HepG2 (cell line): Measurements from ENCODE around the gene SLC22A7. TPM values are rescaled to one million over a fixed set of nuclear protein-coding genes. Genes with fewer than 3 reads are reported as not detected.

ENCODE experiments used
- CEBPG ChIP-seq: IDR thresholded peaks from 2 replicates; pipeline ENCODE4 v1.6.1; 2016
- FOXA1 ChIP-seq, 2 experiments: fragments of 450-650 bp in 1 of 2; sonication (generic) in 1 of 2; formaldehyde crosslinking in 1 of 2; IDR thresholded peaks; 2 replicates each; pipeline versions ENCODE4 v1.4.0 to v1.6.1; 2016 to 2020; ENCODE audit warnings: missing genetic modification reagents in 1 of 2
- GABPB1 ChIP-seq: IDR thresholded peaks from 2 replicates; pipeline ENCODE4 v1.6.1; 2016; ENCODE audit warnings: mild to moderate bottlenecking, missing genetic modification reagents, moderate library complexity, missing compliant biosample characterization
- GFI1 ChIP-seq: sonication (generic); formaldehyde crosslinking; IDR thresholded peaks from 2 replicates; pipeline ENCODE4 v1.5.0; 2020; ENCODE audit warnings: missing genetic modification reagents, mild to moderate bottlenecking, borderline replicate concordance
- KAT7 ChIP-seq: IDR thresholded peaks from 2 replicates; pipeline ENCODE4 v1.6.1; 2018; ENCODE audit warnings: borderline replicate concordance, missing compliant biosample characterization
- MXI1 ChIP-seq: IDR thresholded peaks from 3 replicates; pipeline ENCODE4 v1.6.1; 2012; ENCODE audit warnings: low read depth, low read length, inconsistent platforms, borderline replicate concordance
- ONECUT2 ChIP-seq: sonication (generic); formaldehyde crosslinking; IDR thresholded peaks from 2 replicates; pipeline ENCODE4 v1.4.0; 2020; ENCODE audit warnings: missing genetic modification reagents
- RAD51 ChIP-seq: fragments of 450-650 bp; IDR thresholded peaks from 2 replicates; pipeline ENCODE4 v1.6.1; 2016; ENCODE audit warnings: borderline replicate concordance
- SAFB2 ChIP-seq: sonication (generic); formaldehyde crosslinking; IDR thresholded peaks from 2 replicates; pipeline ENCODE4 v1.5.1; 2020; ENCODE audit warnings: missing genetic modification reagents, low read depth, mild to moderate bottlenecking, borderline replicate concordance
- SALL1 ChIP-seq: sonication (generic); formaldehyde crosslinking; IDR thresholded peaks from 2 replicates; pipeline ENCODE4 v1.8.0; 2022; ENCODE audit warnings: mild to moderate bottlenecking, missing genetic modification reagents
- SMAD1 ChIP-seq: sonication (generic); formaldehyde crosslinking; IDR thresholded peaks from 2 replicates; pipeline ENCODE4 v1.4.0; 2020; ENCODE audit warnings: missing genetic modification reagents, low read depth, mild to moderate bottlenecking, borderline replicate concordance
- SNAI1 ChIP-seq: sonication (generic); formaldehyde crosslinking; IDR thresholded peaks from 2 replicates; pipeline ENCODE4 v1.5.0; 2020; ENCODE audit warnings: mild to moderate bottlenecking, missing genetic modification reagents, borderline replicate concordance
- THAP8 ChIP-seq: sonication (generic); formaldehyde crosslinking; IDR thresholded peaks from 2 replicates; pipeline ENCODE4 v1.5.1; 2020; ENCODE audit warnings: missing genetic modification reagents, mild to moderate bottlenecking, borderline replicate concordance
- YEATS4 ChIP-seq: sonication (generic); formaldehyde crosslinking; IDR thresholded peaks from 2 replicates; pipeline ENCODE4 v1.4.0; 2020; ENCODE audit warnings: missing genetic modification reagents, borderline replicate concordance
- ZFP82 ChIP-seq: sonication (generic); formaldehyde crosslinking; IDR thresholded peaks from 2 replicates; pipeline ENCODE4 v1.5.1; 2020; ENCODE audit warnings: mild to moderate bottlenecking, missing genetic modification reagents, borderline replicate concordance
- ZNF282 ChIP-seq: fragments of 450-650 bp; IDR thresholded peaks from 2 replicates; pipeline ENCODE4 v1.6.1; 2018; ENCODE audit not compliant: partially characterized antibody
- ZNF292 ChIP-seq: sonication (generic); formaldehyde crosslinking; IDR thresholded peaks from 2 replicates; pipeline ENCODE4 v1.8.1; 2022; ENCODE audit warnings: mild to moderate bottlenecking, low read depth, missing genetic modification reagents, borderline replicate concordance
- ZNF3 ChIP-seq: IDR thresholded peaks from 2 replicates; pipeline ENCODE4 v1.7.0; 2017; ENCODE audit warnings: inconsistent platforms
- ZNF337 ChIP-seq: sonication (generic); formaldehyde crosslinking; IDR thresholded peaks from 2 replicates; pipeline ENCODE4 v1.5.1; 2020; ENCODE audit warnings: missing genetic modification reagents, low read depth, mild to moderate bottlenecking, borderline replicate concordance
- ZNF430 ChIP-seq: sonication (generic); formaldehyde crosslinking; IDR thresholded peaks from 2 replicates; pipeline ENCODE4 v1.9.0; 2021; ENCODE audit warnings: mild to moderate bottlenecking, missing genetic modification reagents
- ZNF530 ChIP-seq: sonication (generic); formaldehyde crosslinking; IDR thresholded peaks from 2 replicates; pipeline ENCODE4 v1.5.0; 2020; ENCODE audit warnings: low read depth, mild to moderate bottlenecking, missing genetic modification reagents
- ZNF549 ChIP-seq: sonication (generic); formaldehyde crosslinking; IDR thresholded peaks from 2 replicates; pipeline ENCODE4 v1.5.0; 2020; ENCODE audit warnings: missing genetic modification reagents
- ZZZ3 ChIP-seq: sonication (generic); formaldehyde crosslinking; IDR thresholded peaks from 2 replicates; pipeline ENCODE4 v1.4.0; 2020; ENCODE audit warnings: missing genetic modification reagents, mild to moderate bottlenecking, borderline replicate concordance
- polyA plus RNA-seq, 8 experiments: library from polyadenylated mRNA; depleted of rRNA in 3 of 8; stranded (reverse) in 7 of 8; unstranded in 1 of 8; fragments of >200 nt; fragmentation: Illumina TruSeq in 4 of 8; extraction: Trizol in 4 of 8; gene quantifications; 2 replicates each; pipeline versions ENCODE4 v1.2.1 to v1.2.3, GENCODE V29; 2011 to 2016; ENCODE audit warnings: low read depth in 4 of 8, missing spikeins in 1 of 8, mixed read lengths in 1 of 8; ENCODE audit not compliant: insufficient read depth in 1 of 8
- total RNA-seq, 5 experiments: library from RNA; depleted of rRNA; stranded (reverse); fragments of >200 nt; fragmentation: Illumina TruSeq; extraction: Trizol; gene quantifications; 2 replicates each; pipeline ENCODE4 v1.2.3, GENCODE V29; 2016; ENCODE audit warnings: low read depth in 1 of 5
- TF ChIP-seq, protein P1 (sequence below): sonication (generic); formaldehyde crosslinking; IDR thresholded peaks from 2 replicates; pipeline ENCODE4 v1.5.0; 2020; ENCODE audit warnings: missing genetic modification reagents
- TF ChIP-seq, protein P2 (sequence below): sonication (generic); formaldehyde crosslinking; IDR thresholded peaks from 2 replicates; pipeline ENCODE4 v1.5.0; 2020; ENCODE audit warnings: missing genetic modification reagents, mild to moderate bottlenecking, borderline replicate concordance

SLC22A7 gene
- total and polyA plus RNA-seq, 2 of the 13 experiments (the other 11 are each of a cell fraction or from before 2014, with no cell fraction given) = 5.3 to 22.6 TPM

GRCh38 chr6:43290905-43291355 lies 7.1 kb upstream of the SLC22A7 start (continued):
- TF ChIP-seq FOXA1 (IDR thresholded peaks at IDR 0.05) (0 out of 2 replicates have a peak, but pooled peaks have one; percentile 39), FOXA1 (CRISPR knock-in tag; IDR thresholded peaks at IDR 0.05) (peak; percentile 84), ZFP82 (CRISPR knock-in tag) (peak; percentile 46; the same call in 1 of the 2 replicates), THAP8 (CRISPR knock-in tag) (no peak), ZZZ3 (no peak; the same call in 1 of the 2 replicates), ZNF292 (CRISPR knock-in tag) (peak; percentile 81; the same call in 1 of the 2 replicates), GFI1 (CRISPR knock-in tag) (peak; percentile 80; the same call in 1 of the 2 replicates), SMAD1 (no peak), RAD51 (no peak), ZNF430 (CRISPR knock-in tag) (peak; percentile 57; the same call in 1 of the 2 replicates), CEBPG (CRISPR knock-in tag) (no peak), SAFB2 (no peak), ZNF3 (CRISPR knock-in tag) (no peak), ZNF282 (no peak), MXI1 (0 out of 3 replicates have a peak, but pooled peaks have one; percentile 20), ONECUT2 (CRISPR knock-in tag) (0 out of 2 replicates have a peak, but pooled peaks have one; percentile 40), SALL1 (peak; percentile 85), SNAI1 (no peak), ZNF337 (0 out of 2 replicates have a peak, but pooled peaks have one; percentile 56), ZNF530 (CRISPR knock-in tag) (no peak), ZNF549 (CRISPR knock-in tag) (no peak), YEATS4 (CRISPR knock-in tag) (peak; percentile 87; the same call in 1 of the 2 replicates), GABPB1 (CRISPR knock-in tag) (0 out of 2 replicates have a peak, but pooled peaks have one; percentile 23), KAT7 (CRISPR knock-in tag) (peak; percentile 82)
- TF ChIP-seq, protein P1, sequence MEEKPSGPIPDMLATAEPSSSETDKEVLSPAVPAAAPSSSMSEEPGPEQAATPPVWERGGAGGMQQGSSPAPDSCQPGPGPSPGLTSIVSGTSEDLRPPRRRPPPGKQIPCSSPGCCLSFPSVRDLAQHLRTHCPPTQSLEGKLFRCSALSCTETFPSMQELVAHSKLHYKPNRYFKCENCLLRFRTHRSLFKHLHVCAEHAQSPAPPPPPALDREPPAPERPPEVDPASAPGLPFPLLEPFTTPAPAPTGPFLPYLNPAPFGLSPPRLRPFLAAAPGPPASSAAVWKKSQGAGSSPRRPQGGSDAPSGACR = 0 out of 2 replicates have a peak, but pooled peaks have one; percentile 42
- TF ChIP-seq, protein P2, sequence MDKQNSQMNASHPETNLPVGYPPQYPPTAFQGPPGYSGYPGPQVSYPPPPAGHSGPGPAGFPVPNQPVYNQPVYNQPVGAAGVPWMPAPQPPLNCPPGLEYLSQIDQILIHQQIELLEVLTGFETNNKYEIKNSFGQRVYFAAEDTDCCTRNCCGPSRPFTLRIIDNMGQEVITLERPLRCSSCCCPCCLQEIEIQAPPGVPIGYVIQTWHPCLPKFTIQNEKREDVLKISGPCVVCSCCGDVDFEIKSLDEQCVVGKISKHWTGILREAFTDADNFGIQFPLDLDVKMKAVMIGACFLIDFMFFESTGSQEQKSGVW (CRISPR knock-in tag) = no peak
